GM12878 (cell line): ENCODE data around the gene MALT1. TPM values are rescaled to one million over a fixed set of nuclear protein-coding genes. Genes with fewer than 3 reads are reported as not detected.
A peak's percentile ranks its signal among the peaks of the same experiment; 100 is the strongest.

Experiments used
- ATAC-seq: fragments of 200-7000 bp; cut with Tn5 transposase; 3 replicates; pipeline ENCODE4 v1.9.1; 2020; ENCODE audit warnings: mild to moderate bottlenecking, moderate library complexity
- BruUV-seq: library from RNA; stranded (reverse); fragments of 400-500 nt; replicated peaks from 2 replicates; lab custom pipeline; 2021; lab: Mats Ljungman, UMichigan
- CTCF ChIA-PET: fragments of 300-600 bp; sonication (Branson Sonifier 250); formaldehyde crosslinking; extraction: SDS; loops from one replicate; lab custom pipeline; 2021; ENCODE audit warnings: inconsistent platforms; lab: Yijun Ruan, JAX
- POLR2A ChIA-PET: fragments of 350-600 bp; formaldehyde crosslinking; extraction: SDS; loops from one replicate; lab custom pipeline; 2021; ENCODE audit warnings: inconsistent platforms; lab: Charles Lee
- RAD21 ChIA-PET: fragments of 300-600 bp; sonication (Branson Sonifier 250); formaldehyde crosslinking; loops from one replicate; lab custom pipeline; 2023; ENCODE audit warnings: antibody characterized with exemption; ENCODE audit not compliant: unreplicated experiment; lab: Charles Lee
- SMC1A ChIA-PET: fragments of 300-600 bp; sonication (Branson Sonifier 250); formaldehyde crosslinking; loops from one replicate; lab custom pipeline; 2023; ENCODE audit not compliant: unreplicated experiment, uncharacterized antibody; lab: Charles Lee
- DNase-seq: peaks from one replicate; pipeline ENCODE4 v3.0.0-alpha.2; 2011; ENCODE audit warnings: low read depth, low spot score
- FAIRE-seq: peaks from 3 replicates; lab custom pipeline; 2011; peaks lifted over from hg19 to GRCh38; lab: Jason Lieb, UNC
- H2AFZ ChIP-seq: 2 replicates; pipeline ENCODE4 v1.6.0; 2011; ENCODE audit warnings: low read depth, low read length, control low read depth; ENCODE audit not compliant: control insufficient read depth
- H3K27ac ChIP-seq: 2 replicates; pipeline ENCODE4 v1.5.1; 2011; ENCODE audit warnings: control low read depth; ENCODE audit not compliant: control insufficient read depth, insufficient read depth
- H3K27me3 ChIP-seq, 2 experiments: replicated peaks in 1 of 2; 2 replicates each; pipeline versions ENCODE4 v1.6.0 to v1.6.1; 2011; ENCODE audit warnings: low read length in 1 of 2; ENCODE audit not compliant: control insufficient read depth in 2 of 2, insufficient read depth in 2 of 2
- H3K36me3 ChIP-seq, 2 experiments: 2 replicates each; pipeline ENCODE4 v1.5.1; 2011; ENCODE audit warnings: low read length in 1 of 2; ENCODE audit not compliant: control insufficient read depth in 2 of 2, insufficient read depth in 2 of 2
- H3K4me1 ChIP-seq: 2 replicates; pipeline ENCODE4 v1.6.1; 2011; ENCODE audit warnings: mild to moderate bottlenecking, low read length, moderate library complexity, mixed read lengths; ENCODE audit not compliant: control insufficient read depth, insufficient read depth
- H3K4me2 ChIP-seq: 2 replicates; pipeline ENCODE4 v1.6.0; 2011; ENCODE audit warnings: control low read depth; ENCODE audit not compliant: control insufficient read depth, insufficient read depth
- H3K4me3 ChIP-seq: fragments of 200-600 bp; sonication (generic); 2 replicates; pipeline ENCODE4 v1.5.1; 2016
- H3K79me2 ChIP-seq: 2 replicates; pipeline ENCODE4 v1.6.0; 2011; ENCODE audit warnings: low read length; ENCODE audit not compliant: control insufficient read depth, insufficient read depth
- H3K9ac ChIP-seq: 2 replicates; pipeline ENCODE4 v1.8.0; 2011; ENCODE audit warnings: low read length, control low read depth, mixed read lengths; ENCODE audit not compliant: control insufficient read depth, insufficient read depth
- H3K9me3 ChIP-seq: replicated peaks from 3 replicates; pipeline ENCODE4 v1.5.1; 2011; ENCODE audit warnings: mild to moderate bottlenecking, low read length; ENCODE audit not compliant: control insufficient read depth, insufficient read depth
- H4K20me1 ChIP-seq: 2 replicates; pipeline ENCODE4 v1.6.0; 2011; ENCODE audit not compliant: control insufficient read depth, insufficient read depth
- CHD4 ChIP-seq: fragments of 200-600 bp; sonication (generic); IDR thresholded peaks from 2 replicates; pipeline ENCODE4 v1.6.1; 2016; ENCODE audit warnings: mild to moderate bottlenecking
- ETV6 ChIP-seq, 2 experiments: fragments of 450-650 bp in 1 of 2; IDR thresholded peaks in 1 of 2; conservative IDR thresholded peaks in 1 of 2; 2 replicates each; pipeline ENCODE4 v1.6.1; 2014; ENCODE audit warnings: antibody characterized with exemption in 1 of 2, borderline replicate concordance in 1 of 2, low read depth in 1 of 2, mild to moderate bottlenecking in 1 of 2, moderate library complexity in 1 of 2
- HDGF ChIP-seq: fragments of 450-650 bp; IDR thresholded peaks from 2 replicates; pipeline ENCODE4 v1.6.1; 2016; ENCODE audit warnings: antibody characterized with exemption
- IKZF2 ChIP-seq, 2 experiments: fragments of 450-650 bp; IDR thresholded peaks; 2 replicates each; pipeline ENCODE4 v1.6.1; 2017; ENCODE audit warnings: mild to moderate bottlenecking in 2 of 2, moderate library complexity in 2 of 2
- JUNB ChIP-seq: IDR thresholded peaks from 2 replicates; pipeline ENCODE4 v1.6.1; 2016; ENCODE audit warnings: antibody characterized with exemption, mild to moderate bottlenecking
- JUND ChIP-seq: IDR thresholded peaks from 2 replicates; pipeline ENCODE4 v1.6.1; 2012; ENCODE audit warnings: low read depth, mild to moderate bottlenecking, low read length, improper control_type of control experiment, moderate library complexity
- MYB ChIP-seq: fragments of 150-350 bp; IDR thresholded peaks from 2 replicates; pipeline ENCODE4 v1.6.1; 2014; ENCODE audit warnings: mild to moderate bottlenecking, low read depth, low read length, borderline replicate concordance
- POLR2A ChIP-seq: IDR thresholded peaks from 2 replicates; pipeline ENCODE4 v1.6.1; 2011; ENCODE audit warnings: low read depth, mild to moderate bottlenecking, low read length
- SMAD1 ChIP-seq: fragments of 450-650 bp; IDR thresholded peaks from 2 replicates; pipeline ENCODE4 v1.6.1; 2018; ENCODE audit warnings: mild to moderate bottlenecking, low read depth; ENCODE audit not compliant: partially characterized antibody
- SREBF2 ChIP-seq: IDR thresholded peaks from 2 replicates; pipeline ENCODE4 v1.6.1; 2012; ENCODE audit warnings: mild to moderate bottlenecking, low read length
- TCF7 ChIP-seq: IDR thresholded peaks from 2 replicates; pipeline ENCODE4 v1.6.1; 2014; ENCODE audit warnings: antibody characterized with exemption, borderline replicate concordance
- YY1 ChIP-seq: IDR thresholded peaks from 2 replicates; pipeline ENCODE4 v1.6.1; 2011; ENCODE audit warnings: low read depth, mild to moderate bottlenecking, low read length
- ZBED1 ChIP-seq: IDR thresholded peaks from 2 replicates; pipeline ENCODE4 v1.6.1; 2016; ENCODE audit warnings: borderline replicate concordance
- WGBS: methylation state at CpG from one replicate; pipeline ENCODE4 v1.1.6; 2016; ENCODE audit warnings: low lambda C conversion rate; ENCODE audit not compliant: insufficient replicate concordance, insufficient coverage; ENCODE audit errors: missing lambda C conversion rate; 5-methylcytosine and 5-hydroxymethylcytosine counted together
- in situ Hi-C: fragments of 300-500 bp; cut with MboI; formaldehyde crosslinking; loops from 9 replicates; pipeline ENCODE4 v1.14.3; 2018; ENCODE audit warnings: mixed read lengths
- intact Hi-C: fragments of 100-400 bp; cut with micrococcal nuclease; formaldehyde crosslinking; loops from one replicate; pipeline ENCODE4 v1.14.2; 2022; ENCODE audit not compliant: unreplicated experiment
- polyA plus RNA-seq, 11 experiments: library from polyadenylated mRNA; depleted of rRNA in 4 of 11; unstranded in 6 of 11; stranded (reverse) in 5 of 11; fragments of >200 nt; fragmentation: Nextera tagmentation in 4 of 11; fragmentation: Illumina TruSeq in 1 of 11; extraction: Ambion mirVana in 4 of 11; extraction: Trizol in 1 of 11; gene quantifications; 1 replicate in 1 of 11; 2 replicates in 10 of 11; pipeline versions ENCODE4 v1.2.1 to v1.2.3, GENCODE V29; 2011 to 2016; ENCODE audit warnings: inconsistent platforms in 2 of 11, missing spikeins in 2 of 11, low read depth in 1 of 11
- total RNA-seq, 4 experiments: library from RNA; depleted of rRNA in 3 of 4; stranded (reverse); fragments of >200 nt in 3 of 4; fragmentation: Illumina TruSeq in 1 of 4; extraction: Trizol in 1 of 4; gene quantifications; 2 replicates each; pipeline versions ENCODE4 v1.2.1 to v1.2.3, GENCODE V29; 2013 to 2021
- TF ChIP-seq, protein P1 (sequence below): IDR thresholded peaks from 2 replicates; pipeline ENCODE4 v1.6.1; 2012; ENCODE audit warnings: low read length, inconsistent platforms

MALT1 gene
- total and polyA plus RNA-seq, 10 of the 15 experiments (the other 5 are each of a cell fraction or from before 2014, with no cell fraction given) = 17.6 to 126 (median 45.4) TPM

DNA sequence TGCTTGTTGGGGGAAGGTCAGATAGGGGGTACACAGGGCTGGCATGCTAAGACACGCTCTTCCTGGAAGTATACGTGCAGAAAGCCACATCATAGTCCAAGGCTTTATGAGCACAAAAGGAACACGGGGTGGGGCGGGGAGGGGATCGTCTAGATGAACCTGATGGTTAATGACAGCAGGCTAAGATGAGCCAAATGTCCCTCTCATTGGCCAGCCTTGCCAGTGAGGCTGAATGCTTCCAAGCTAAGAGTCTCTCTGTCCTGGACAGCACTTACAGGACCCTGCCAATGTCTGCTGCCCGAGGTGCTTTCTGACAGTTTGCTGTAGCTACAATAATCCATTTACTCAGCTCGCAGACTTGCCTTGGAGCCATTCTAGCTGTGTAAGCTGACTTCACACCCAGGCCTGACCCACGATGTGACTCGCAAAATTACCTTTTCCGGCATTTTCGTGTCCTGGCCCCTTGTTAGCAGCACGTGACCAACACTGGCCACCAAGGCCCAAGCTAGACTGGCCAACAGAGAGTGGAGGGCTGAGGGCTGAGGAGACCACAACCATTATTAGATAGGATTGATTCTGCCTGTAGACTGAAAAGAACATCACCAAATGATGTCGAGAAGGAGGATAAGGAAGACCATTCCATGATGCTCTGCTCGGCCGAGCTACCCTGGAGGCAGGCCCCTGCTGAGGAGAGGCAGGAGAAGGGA, 84.2 kb downstream of the MALT1 start:
- ChIA-PET POLR2A (interaction anchor here (0.9 to 1.4 kb wide), 4 partner anchors 9 to 224 kb away, joined by 3 to 4 read pairs (median 3); no protein-coding TSS in a partner anchor), CTCF (interaction anchor here (0.8 to 3.6 kb wide), 9 partner anchors 9 to 620 kb away, joined by 3 to 40 read pairs (median 3); no protein-coding TSS in a partner anchor), SMC1A (interaction anchor here (0.5 to 1.9 kb wide), 5 partner anchors 8 to 253 kb away, joined by 3 to 7 read pairs (median 4); no protein-coding TSS in a partner anchor), RAD21 (interaction anchor here (2.4 kb wide), 1 partner anchor 8 kb away, joined by 16 read pairs; no protein-coding TSS in a partner anchor)
- no TSS peak for BruUV-seq
- no peaks in the 10 kb centered on the region for H3K79me2 ChIP-seq
- in situ Hi-C loops = no loop called here
- H3K27ac ChIP-seq = no peak overlapping the region
- H3K4me1 ChIP-seq = peaks cover 8% of the 10 kb centered on the region
- no peaks in the 10 kb centered on the region; the same call in 1 of the 2 replicates for H4K20me1 ChIP-seq
- no peak overlapping the region for H2AFZ ChIP-seq
- no peaks in the 10 kb centered on the region for H3K9me3 ChIP-seq
- 90% methylated on average over 15 of the region's 15 CpGs for WGBS
- H3K9ac ChIP-seq = no peak overlapping the region
- intact Hi-C loops = no loop called here
- peak; percentile 7 for ATAC-seq
- no peaks in the 10 kb centered on the region for H3K27me3 ChIP-seq
- no peak for FAIRE-seq
- TF ChIP-seq JUNB (no peak), POLR2A (0 out of 2 replicates have a peak, but pooled peaks have one; percentile 10)
- no peak overlapping the region for H3K4me3 ChIP-seq
- no peak for DNase-seq
- H3K36me3 ChIP-seq = no peaks in the 10 kb centered on the region; a peak in 2 of 4 replicates
- no peak overlapping the region for H3K4me2 ChIP-seq

DNA sequence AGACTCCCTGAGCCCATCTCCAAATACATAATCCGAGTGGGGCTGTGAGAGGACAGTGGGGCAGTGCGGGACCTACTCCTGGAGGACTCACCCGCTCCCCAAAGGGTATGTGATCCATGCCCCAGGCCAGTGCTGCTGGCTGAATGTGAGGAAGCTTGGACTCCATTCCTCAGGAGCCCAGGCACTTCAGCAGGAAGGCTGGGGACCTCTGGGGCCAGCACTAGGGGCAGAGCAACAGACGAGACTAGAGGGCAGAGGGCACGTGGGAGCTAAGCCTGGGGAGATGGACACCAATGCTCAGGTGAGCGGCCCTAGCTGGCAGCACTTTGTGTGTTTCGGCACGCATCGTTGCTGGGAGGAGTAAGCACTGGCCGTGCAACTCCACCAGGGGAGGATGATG, 84.9 kb downstream of the MALT1 start:
- Histone ChIP-seq H3K9me3 (no peaks in the 10 kb centered on the region), H3K27ac (no peak overlapping the region), H3K4me3 (no peak overlapping the region), H3K79me2 (no peaks in the 10 kb centered on the region), H3K27me3 (no peaks in the 10 kb centered on the region), H4K20me1 (no peaks in the 10 kb centered on the region; the same call in 1 of the 2 replicates), H3K4me1 (peaks cover 13% of the 10 kb centered on the region), H3K4me2 (no peak overlapping the region), H3K36me3 (no peaks in the 10 kb centered on the region), H2AFZ (no peak overlapping the region), H3K9ac (no peak overlapping the region)
- FAIRE-seq (no peak), ATAC-seq (peak; percentile 4; the same call in 2 of the 3 replicates), DNase-seq (no peak)
- CTCF ChIA-PET = interaction anchor here (1.4 to 3.6 kb wide), 4 partner anchors 8 to 621 kb away, joined by 3 to 40 read pairs (median 6); no protein-coding TSS in a partner anchor
- POLR2A ChIA-PET = interaction anchor here (1.2 to 1.4 kb wide), 3 partner anchors 10 to 193 kb away, joined by 3 to 4 read pairs (median 3); no protein-coding TSS in a partner anchor
- intact Hi-C loops = no loop called here
- in situ Hi-C loops = no loop called here
- RAD21 ChIA-PET = interaction anchor here (2.4 kb wide), 1 partner anchor 8 kb away, joined by 16 read pairs; no protein-coding TSS in a partner anchor
- 71% methylated on average over 9 of the region's 10 CpGs for WGBS
- BruUV-seq = no TSS peak
- SMC1A ChIA-PET = interaction anchor here (1.3 to 1.9 kb wide), 3 partner anchors 223 to 228 kb away, joined by 4 to 7 read pairs (median 6); no protein-coding TSS in a partner anchor
- TF ChIP-seq CHD4 (no peak), YY1 (no peak), TCF7 (no peak), JUND (no peak), ETV6 (conservative IDR thresholded peaks at IDR 0.05 in 1 of 2, IDR thresholded peaks at IDR 0.05 in 1 of 2; ENCODE audit: borderline replicate concordance in 1 of 2, low read depth in 1 of 2) (no peak), ZBED1 (no peak), HDGF (no peak), SMAD1 (no peak), IKZF2 (IDR thresholded peaks at IDR 0.05) (no peak), MYB (no peak), SREBF2 (no peak)
- TF ChIP-seq, protein P1, sequence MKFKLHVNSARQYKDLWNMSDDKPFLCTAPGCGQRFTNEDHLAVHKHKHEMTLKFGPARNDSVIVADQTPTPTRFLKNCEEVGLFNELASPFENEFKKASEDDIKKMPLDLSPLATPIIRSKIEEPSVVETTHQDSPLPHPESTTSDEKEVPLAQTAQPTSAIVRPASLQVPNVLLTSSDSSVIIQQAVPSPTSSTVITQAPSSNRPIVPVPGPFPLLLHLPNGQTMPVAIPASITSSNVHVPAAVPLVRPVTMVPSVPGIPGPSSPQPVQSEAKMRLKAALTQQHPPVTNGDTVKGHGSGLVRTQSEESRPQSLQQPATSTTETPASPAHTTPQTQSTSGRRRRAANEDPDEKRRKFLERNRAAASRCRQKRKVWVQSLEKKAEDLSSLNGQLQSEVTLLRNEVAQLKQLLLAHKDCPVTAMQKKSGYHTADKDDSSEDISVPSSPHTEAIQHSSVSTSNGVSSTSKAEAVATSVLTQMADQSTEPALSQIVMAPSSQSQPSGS = no peak
